HCT116 (cell line): ENCODE results near the gene TMEM121. TPM values are rescaled to one million over a fixed set of nuclear protein-coding genes. Genes with fewer than 3 reads are reported as not detected.

ENCODE experiments used
- ATAC-seq: fragments of 200-7000 bp; cut with Tn5 transposase; 2 replicates; pipeline ENCODE4 v1.9.1; 2020; ENCODE audit warnings: mild to moderate bottlenecking, moderate library complexity
- BruUV-seq: library from RNA; stranded (reverse); fragments of 400-500 nt; replicated peaks from 2 replicates; lab custom pipeline; 2021; lab: Mats Ljungman, UMichigan
- CTCF ChIA-PET: fragments of 300-600 bp; sonication (Branson Sonifier 250); formaldehyde crosslinking; loops from one replicate; lab custom pipeline; 2021; ENCODE audit warnings: antibody characterized with exemption; lab: Charles Lee
- POLR2A ChIA-PET: fragments of 300-600, 350-600 bp; sonication (Branson Sonifier 250); formaldehyde crosslinking; loops from one replicate; lab custom pipeline; 2021; ENCODE audit warnings: antibody characterized with exemption; lab: Charles Lee
- RAD21 ChIA-PET, 2 experiments: fragments of 300-600 bp; sonication (Branson Sonifier 250); formaldehyde crosslinking; loops; one replicate each; lab custom pipeline; 2023; ENCODE audit warnings: low total read pairs in 2 of 2; ENCODE audit not compliant: uncharacterized antibody in 2 of 2, unreplicated experiment in 2 of 2, low non-redundant PET in 1 of 2; lab: Charles Lee
- DNase-seq: peaks from one replicate; pipeline ENCODE4 v3.0.0-alpha.2; 2010; ENCODE audit warnings: low read depth, low spot score
- H2AFZ ChIP-seq: fragments of 200-600 bp; shearing (Covaris generic), sonication (generic); 2 replicates; pipeline ENCODE4 v1.6.1; 2017; ENCODE audit warnings: low read depth, mixed run types, mixed read lengths, antibody characterized with exemption, low read length; ENCODE audit not compliant: poor library complexity, severe bottlenecking
- H3K27ac ChIP-seq: 2 replicates; pipeline ENCODE4 v1.5.1; 2012; ENCODE audit warnings: low read depth, low read length
- H3K27me3 ChIP-seq: fragments of 200-600 bp; sonication (generic); 2 replicates; pipeline ENCODE4 v1.6.1; 2016; ENCODE audit warnings: mixed run types, low read length, mixed read lengths; ENCODE audit not compliant: insufficient read depth
- H3K36me3 ChIP-seq, 2 experiments: fragments of 200-500 bp in 1 of 2; fragments of 200-600 bp in 1 of 2; sonication (Bioruptor generic) in 1 of 2; sonication (generic) in 1 of 2; 2 replicates each; pipeline versions ENCODE4 v1.5.1 to v1.6.1; 2014 to 2016; ENCODE audit warnings: low read length in 2 of 2, inconsistent platforms in 1 of 2, mixed read lengths in 1 of 2, mixed run types in 1 of 2; ENCODE audit not compliant: insufficient read depth in 2 of 2, control insufficient read depth in 1 of 2
- H3K4me1 ChIP-seq, 2 experiments: fragments of 200-600 bp in 1 of 2; sonication (generic) in 1 of 2; 2 replicates each; pipeline versions ENCODE4 v1.5.1 to v1.6.1; 2012 to 2017; ENCODE audit warnings: low read length in 2 of 2, inconsistent platforms in 1 of 2, mild to moderate bottlenecking in 1 of 2, mixed read lengths in 1 of 2, mixed run types in 1 of 2, moderate library complexity in 1 of 2; ENCODE audit not compliant: insufficient read depth in 2 of 2, control insufficient read depth in 1 of 2
- H3K4me2 ChIP-seq: fragments of 200-600 bp; sonication (generic); 2 replicates; pipeline ENCODE4 v1.6.1; 2017; ENCODE audit warnings: mixed run types, low read length, mixed read lengths
- H3K4me3 ChIP-seq, 2 experiments: fragments of 200-600 bp in 1 of 2; sonication (generic) in 1 of 2; replicated peaks in 1 of 2; 2 replicates each; pipeline ENCODE4 v1.5.1; 2011 to 2016; ENCODE audit warnings: low read length in 2 of 2, control low read depth in 1 of 2, low read depth in 1 of 2, mild to moderate bottlenecking in 1 of 2, mixed read lengths in 1 of 2, mixed run types in 1 of 2
- H3K79me2 ChIP-seq: fragments of 200-600 bp; sonication (generic); 2 replicates; pipeline ENCODE4 v1.6.1; 2017; ENCODE audit warnings: mild to moderate bottlenecking, mixed run types, low read length, moderate library complexity, mixed read lengths; ENCODE audit not compliant: insufficient read depth
- H3K9ac ChIP-seq: fragments of 200-600 bp; sonication (generic); 2 replicates; pipeline ENCODE4 v1.6.1; 2016; ENCODE audit warnings: low read length, mixed read lengths
- H3K9me2 ChIP-seq: fragments of 200-600 bp; sonication (generic), shearing (Covaris generic); 2 replicates; pipeline ENCODE4 v1.6.1; 2017; ENCODE audit warnings: mixed run types, mild to moderate bottlenecking, moderate library complexity; ENCODE audit not compliant: insufficient read depth
- H3K9me3 ChIP-seq, 2 experiments: fragments of 200-500 bp in 1 of 2; fragments of 200-600 bp in 1 of 2; sonication (Bioruptor generic) in 1 of 2; sonication (generic) in 1 of 2; 2 replicates each; pipeline ENCODE4 v1.6.1; 2014 to 2017; ENCODE audit warnings: low read length in 2 of 2, mixed read lengths in 2 of 2, inconsistent platforms in 1 of 2, low read depth in 1 of 2, mild to moderate bottlenecking in 1 of 2, mixed run types in 1 of 2, moderate library complexity in 1 of 2; ENCODE audit not compliant: control insufficient read depth in 1 of 2, insufficient read depth in 1 of 2
- H4K20me1 ChIP-seq: fragments of 200-600 bp; sonication (generic), shearing (Covaris generic); 2 replicates; pipeline ENCODE4 v1.6.1; 2017; ENCODE audit warnings: mixed run types, mild to moderate bottlenecking, moderate library complexity; ENCODE audit not compliant: insufficient read depth
- ATF3 ChIP-seq: IDR thresholded peaks from 2 replicates; pipeline ENCODE4 v1.6.1; 2012
- CEBPB ChIP-seq: IDR thresholded peaks from 2 replicates; pipeline ENCODE4 v1.6.1; 2012; ENCODE audit warnings: low read depth
- EZH2phosphoT487 ChIP-seq: fragments of 200-600 bp; IDR thresholded peaks from 2 replicates; pipeline ENCODE4 v1.6.1; 2018; ENCODE audit warnings: antibody characterized with exemption, borderline replicate concordance
- FOSL1 ChIP-seq: IDR thresholded peaks from 2 replicates; pipeline ENCODE4 v1.6.1; 2012; ENCODE audit warnings: low read depth
- POLR2A ChIP-seq: IDR thresholded peaks from 2 replicates; pipeline ENCODE4 v1.7.0; 2011; ENCODE audit warnings: borderline replicate concordance; ENCODE audit not compliant: insufficient read depth, insufficient read length; ENCODE audit errors: extremely low read depth
- POLR2AphosphoS5 ChIP-seq: IDR thresholded peaks from 2 replicates; pipeline ENCODE4 v1.6.1; 2011; ENCODE audit warnings: mild to moderate bottlenecking, low read depth, low read length, moderate library complexity
- SRF ChIP-seq: IDR thresholded peaks from 2 replicates; pipeline ENCODE4 v1.6.1; 2012; ENCODE audit warnings: low read depth
- YY1 ChIP-seq: IDR thresholded peaks from 2 replicates; pipeline ENCODE4 v1.6.1; 2011; ENCODE audit warnings: low read length, low read depth, moderate library complexity, mild to moderate bottlenecking; ENCODE audit not compliant: insufficient replicate concordance; ENCODE audit errors: extremely low read depth
- ZFX ChIP-seq: fragments of 450-650 bp; IDR thresholded peaks from 2 replicates; pipeline ENCODE4 v1.6.1; 2017
- intact Hi-C: fragments of 100-400 bp; cut with micrococcal nuclease; formaldehyde crosslinking; loops from 2 replicates; pipeline ENCODE4 v1.10.0; 2022
- total RNA-seq: library from RNA; stranded (reverse); gene quantifications from one replicate; pipeline ENCODE4 v1.2.1, GENCODE V29; 2021; ENCODE audit not compliant: unreplicated experiment

Gene TMEM121
- total RNA-seq, 1 experiment from 2014 or later: 5.5 TPM

- intact Hi-C loops: no loop called here
- no TSS peak for BruUV-seq
- no peak overlapping the region for H3K4me2 ChIP-seq
- H2AFZ ChIP-seq: no peak overlapping the region
- no peaks in the 10 kb centered on the region for H3K79me2 ChIP-seq
- no peaks in the 10 kb centered on the region for H4K20me1 ChIP-seq
- H3K36me3 ChIP-seq: no peaks in the 10 kb centered on the region
- H3K4me3 ChIP-seq: no peak overlapping the region
- POLR2A ChIA-PET: no interaction called here
- peaks cover 10 to 15% of the 10 kb centered on the region in 2 experiments for H3K4me1 ChIP-seq
- no peaks in the 10 kb centered on the region for H3K9me3 ChIP-seq
- no peaks in the 10 kb centered on the region for H3K9me2 ChIP-seq
- no peak overlapping the region for H3K27ac ChIP-seq
- H3K27me3 ChIP-seq: no peaks in the 10 kb centered on the region
- no peak overlapping the region for H3K9ac ChIP-seq
- ATAC-seq (no peak), DNase-seq (no peak)
- no peak for TF ChIP-seq FOSL1
- TF ChIP-seq CEBPB: no peak
- no peak for TF ChIP-seq ATF3
- TF ChIP-seq POLR2A: no peak
- TF ChIP-seq SRF: no peak
- no peak for TF ChIP-seq ZFX
- TF ChIP-seq EZH2phosphoT487: no peak
- TF ChIP-seq YY1: no peak
- TF ChIP-seq, all 23 proteins: peak for 0
- ChIA-PET RAD21 (no interaction called here), CTCF (no interaction called here)
Measured at GRCh38 chr14:105508069-105508468, 18.3 kb upstream of the TMEM121 start.

DNA sequence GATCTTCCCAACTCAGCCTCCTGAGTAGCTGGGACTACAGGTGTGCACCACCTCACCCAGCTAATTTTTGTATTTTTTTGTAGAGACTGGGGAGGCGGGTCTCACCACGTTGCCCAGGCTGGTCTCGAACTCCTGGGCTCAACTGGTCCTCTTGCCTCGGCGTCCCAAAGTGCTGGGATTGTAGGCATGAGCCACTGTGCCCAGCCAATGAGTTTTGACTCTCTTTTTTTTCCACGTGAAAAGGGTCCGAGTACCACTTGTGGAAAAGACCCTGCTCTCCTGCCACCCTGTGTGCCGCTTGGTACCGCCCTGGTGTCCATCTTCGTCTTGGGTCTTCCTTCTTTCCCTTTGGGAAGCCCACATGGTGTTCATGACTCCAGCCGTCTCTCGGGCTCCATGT lies 17.8 kb upstream of the TMEM121 start:
- H3K4me2 ChIP-seq: no peak overlapping the region
- ATAC-seq (no peak), DNase-seq (no peak)
- no peaks in the 10 kb centered on the region for H3K9me2 ChIP-seq
- no peak overlapping the region for H3K9ac ChIP-seq
- peaks cover 10 to 15% of the 10 kb centered on the region in 2 experiments for H3K4me1 ChIP-seq
- H2AFZ ChIP-seq: no peak overlapping the region
- ChIA-PET CTCF (no interaction called here), POLR2A (no interaction called here)
- H3K4me3 ChIP-seq: no peak overlapping the region
- H3K9me3 ChIP-seq: no peaks in the 10 kb centered on the region
- intact Hi-C loops: no loop called here
- BruUV-seq: no TSS peak
- no peaks in the 10 kb centered on the region for H3K36me3 ChIP-seq
- H4K20me1 ChIP-seq: no peaks in the 10 kb centered on the region
- H3K27ac ChIP-seq: no peak overlapping the region
- TF ChIP-seq POLR2AphosphoS5 (no peak), ATF3 (no peak), YY1 (no peak)
- TF ChIP-seq, all 23 proteins: peak for 0
- no peaks in the 10 kb centered on the region for H3K79me2 ChIP-seq
- H3K27me3 ChIP-seq: no peaks in the 10 kb centered on the region
- RAD21 ChIA-PET: no interaction called here
